KMS-11 (cell line): ENCODE data around the gene REXO1.
A peak's percentile ranks its signal among the peaks of the same experiment; 100 is the strongest.

Source experiments
- H2AFZ ChIP-seq: fragments of 200-600 bp; sonication (generic); 2 replicates; pipeline ENCODE4 v1.6.1; 2016; ENCODE audit warnings: antibody characterized with exemption, mixed run types, low read depth
- H3K27ac ChIP-seq: fragments of 200-600 bp; sonication (generic); 2 replicates; pipeline ENCODE4 v1.6.1; 2016; ENCODE audit warnings: mild to moderate bottlenecking, mixed run types
- H3K27me3 ChIP-seq: fragments of 200-600 bp; sonication (generic); 2 replicates; pipeline ENCODE4 v1.6.1; 2017; ENCODE audit warnings: mild to moderate bottlenecking, low read depth, mixed run types, moderate library complexity; ENCODE audit not compliant: insufficient read depth
- H3K36me3 ChIP-seq: fragments of 200-600 bp; sonication (generic); 2 replicates; pipeline ENCODE4 v1.6.1; 2017; ENCODE audit warnings: mild to moderate bottlenecking, mixed run types; ENCODE audit not compliant: insufficient read depth
- H3K4me1 ChIP-seq: fragments of 200-600 bp; sonication (generic); 2 replicates; pipeline ENCODE4 v1.6.1; 2016; ENCODE audit warnings: mild to moderate bottlenecking, low read depth, mixed run types; ENCODE audit not compliant: poor library complexity, severe bottlenecking
- H3K4me2 ChIP-seq: fragments of 200-600 bp; sonication (generic); 2 replicates; pipeline ENCODE4 v1.7.0; 2016; ENCODE audit warnings: mild to moderate bottlenecking, mixed run types
- H3K4me3 ChIP-seq: fragments of 200-600 bp; sonication (generic); IDR thresholded peaks from 2 replicates; pipeline ENCODE4 v1.6.1; 2017; ENCODE audit warnings: low read depth, low read length, mixed read lengths; ENCODE audit not compliant: insufficient read depth
- H3K79me2 ChIP-seq: fragments of 200-600 bp; sonication (generic); 2 replicates; pipeline ENCODE4 v1.6.1; 2016; ENCODE audit warnings: low read depth, mixed run types; ENCODE audit not compliant: insufficient read depth
- H3K9ac ChIP-seq: fragments of 200-600 bp; sonication (generic); 2 replicates; pipeline ENCODE4 v1.6.1; 2016; ENCODE audit warnings: mild to moderate bottlenecking, mixed run types
- H4K20me1 ChIP-seq: fragments of 200-600 bp; sonication (generic); 2 replicates; pipeline ENCODE4 v1.6.1; 2016; ENCODE audit warnings: mild to moderate bottlenecking, mixed run types; ENCODE audit not compliant: insufficient read depth
- TF ChIP-seq, protein P1 (sequence below): fragments of 200-600 bp; sonication (generic); conservative IDR thresholded peaks from 2 replicates; pipeline ENCODE4 v1.6.1; 2017; ENCODE audit warnings: low read depth, mild to moderate bottlenecking, antibody characterized with exemption, low read length, moderate library complexity, mixed read lengths

Gene REXO1

DNA sequence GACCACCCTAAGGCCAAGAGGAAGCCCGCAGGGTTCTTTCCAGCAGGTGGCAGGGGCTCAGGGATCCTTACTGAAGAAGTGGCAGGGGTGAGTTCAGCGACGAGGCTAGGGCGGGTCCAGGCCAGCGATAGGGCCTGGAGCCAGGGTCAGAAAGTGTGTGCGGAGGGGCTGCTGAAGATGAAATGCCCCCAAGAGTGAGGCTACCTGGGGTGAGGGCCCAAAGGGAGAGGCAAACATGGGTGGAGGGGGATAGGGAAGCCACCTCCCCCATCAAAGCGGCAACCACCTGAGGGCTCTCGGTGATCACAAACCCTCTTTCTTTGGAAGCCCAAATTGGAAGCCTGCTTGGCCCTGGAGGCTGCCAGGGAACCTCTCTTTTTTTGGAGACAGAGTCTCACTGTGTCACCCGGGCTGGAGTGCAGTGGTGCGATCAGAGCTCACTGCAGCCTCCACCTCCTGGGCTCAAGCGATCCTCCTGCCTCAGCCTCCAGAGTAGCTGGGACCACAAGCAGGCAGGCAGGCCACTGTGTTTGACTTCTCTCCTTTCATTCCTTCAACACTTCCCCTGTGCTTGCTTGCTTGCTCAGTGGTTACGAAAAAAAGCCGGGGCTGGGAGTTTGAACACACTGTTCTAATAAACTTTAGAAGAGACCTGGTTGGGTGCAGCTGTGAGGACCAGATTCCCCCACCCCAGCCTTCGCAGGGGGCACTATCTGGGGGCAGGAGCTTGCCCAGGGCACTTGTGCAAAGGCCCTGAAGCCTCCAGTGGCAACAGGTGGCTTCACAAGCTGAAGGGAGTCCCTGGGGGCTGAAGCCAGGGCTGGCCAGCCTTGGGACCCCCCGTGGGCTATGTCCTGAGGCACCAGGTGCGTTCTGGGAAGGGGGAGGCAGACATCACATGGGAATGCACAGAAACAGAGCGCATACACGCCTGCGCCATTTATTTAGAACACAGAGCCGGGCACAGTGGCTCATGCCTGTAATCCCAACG lies 34.8 kb downstream of the REXO1 start:
- no peak overlapping the region for H3K27ac ChIP-seq
- no peak overlapping the region for H3K4me3 ChIP-seq
- 0 out of 2 replicates have a peak overlapping the region, but pooled peaks have one; percentile 79 for H2AFZ ChIP-seq
- H3K79me2 ChIP-seq: no peaks in the 10 kb centered on the region
- no peak overlapping the region; the same call in 1 of the 2 replicates for H3K9ac ChIP-seq
- H3K4me2 ChIP-seq: peak overlapping the region; percentile 40; the same call in 1 of the 2 replicates
- no peaks in the 10 kb centered on the region for H3K36me3 ChIP-seq
- TF ChIP-seq, protein P1, sequence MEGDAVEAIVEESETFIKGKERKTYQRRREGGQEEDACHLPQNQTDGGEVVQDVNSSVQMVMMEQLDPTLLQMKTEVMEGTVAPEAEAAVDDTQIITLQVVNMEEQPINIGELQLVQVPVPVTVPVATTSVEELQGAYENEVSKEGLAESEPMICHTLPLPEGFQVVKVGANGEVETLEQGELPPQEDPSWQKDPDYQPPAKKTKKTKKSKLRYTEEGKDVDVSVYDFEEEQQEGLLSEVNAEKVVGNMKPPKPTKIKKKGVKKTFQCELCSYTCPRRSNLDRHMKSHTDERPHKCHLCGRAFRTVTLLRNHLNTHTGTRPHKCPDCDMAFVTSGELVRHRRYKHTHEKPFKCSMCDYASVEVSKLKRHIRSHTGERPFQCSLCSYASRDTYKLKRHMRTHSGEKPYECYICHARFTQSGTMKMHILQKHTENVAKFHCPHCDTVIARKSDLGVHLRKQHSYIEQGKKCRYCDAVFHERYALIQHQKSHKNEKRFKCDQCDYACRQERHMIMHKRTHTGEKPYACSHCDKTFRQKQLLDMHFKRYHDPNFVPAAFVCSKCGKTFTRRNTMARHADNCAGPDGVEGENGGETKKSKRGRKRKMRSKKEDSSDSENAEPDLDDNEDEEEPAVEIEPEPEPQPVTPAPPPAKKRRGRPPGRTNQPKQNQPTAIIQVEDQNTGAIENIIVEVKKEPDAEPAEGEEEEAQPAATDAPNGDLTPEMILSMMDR: peak; percentile 33; the same call in 1 of the 2 replicates
- peaks cover 7% of the 10 kb centered on the region for H3K4me1 ChIP-seq
- H3K27me3 ChIP-seq: peaks cover 11% of the 10 kb centered on the region; the same call in 1 of the 2 replicates
- H4K20me1 ChIP-seq: no peaks in the 10 kb centered on the region

DNA sequence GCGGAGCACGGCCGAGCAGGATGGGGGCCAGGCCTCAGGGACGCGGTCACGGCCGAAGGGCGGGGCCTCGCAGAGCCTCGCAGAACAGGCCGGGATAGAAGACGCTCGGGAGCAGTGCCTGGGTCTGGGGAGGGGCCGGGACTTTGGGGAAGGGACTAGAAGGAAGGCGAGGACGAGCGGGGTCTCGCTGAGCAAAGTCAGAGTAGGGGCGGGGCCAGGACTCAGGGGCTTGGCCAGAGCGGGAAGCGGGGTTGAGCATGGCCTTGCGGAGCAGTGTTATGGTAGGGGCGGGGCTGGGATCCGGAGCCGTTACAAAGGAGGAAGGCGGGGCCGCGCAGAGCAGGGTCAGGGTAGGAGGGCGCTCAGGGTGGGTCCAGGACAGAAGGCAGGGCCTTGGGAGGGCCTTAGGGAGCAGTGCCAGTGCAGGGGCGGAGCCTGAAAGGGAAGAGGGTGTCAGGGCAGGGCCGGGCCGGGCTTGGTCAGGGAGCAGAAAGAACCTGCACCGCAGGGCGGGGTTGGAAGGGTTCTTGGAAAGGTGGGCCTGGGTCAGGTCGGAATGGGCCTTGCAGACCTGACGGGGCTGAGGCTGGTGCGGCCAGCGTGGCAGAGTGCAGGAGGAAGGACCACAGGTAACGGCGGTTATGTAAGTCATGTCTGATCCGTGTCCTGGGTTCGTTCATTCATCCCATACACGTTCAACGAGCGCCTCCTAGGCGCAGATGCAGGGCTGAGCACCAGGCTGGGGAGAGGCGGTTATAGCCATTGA lies 35.7 kb downstream of the REXO1 start:
- no peak overlapping the region for H3K4me3 ChIP-seq
- H3K27ac ChIP-seq: no peak overlapping the region
- no peaks in the 10 kb centered on the region for H4K20me1 ChIP-seq
- no peaks in the 10 kb centered on the region for H3K36me3 ChIP-seq
- H3K79me2 ChIP-seq: no peaks in the 10 kb centered on the region
- H3K9ac ChIP-seq: no peak overlapping the region; the same call in 1 of the 2 replicates
- peaks cover 13% of the 10 kb centered on the region; the same call in 1 of the 2 replicates for H3K27me3 ChIP-seq
- TF ChIP-seq, protein P1: peak; percentile 79
- peak overlapping the region; percentile 40; the same call in 1 of the 2 replicates for H3K4me2 ChIP-seq
- peak overlapping the region; percentile 79 for H2AFZ ChIP-seq
- peaks cover 7% of the 10 kb centered on the region for H3K4me1 ChIP-seq

- no peak within 1 kb of the TSS for H3K27ac ChIP-seq
- H4K20me1 ChIP-seq: no peaks in the 10 kb centered on the region
- H2AFZ ChIP-seq: peak within 1 kb of the TSS; percentile 79
Observed at GRCh38 chr19:1811942-1812425, 36.3 kb downstream of the REXO1 start, which contains the start of gene ATP8B3. TSS of gene ATP8B3 (minus strand) at chr19:1812276. CDS start at chr19:1811736, 540 bp downstream.

More at GRCh38 chr19:1811942-1812425, 36.3 kb downstream of the REXO1 start, which contains the start of gene ATP8B3:
- Histone ChIP-seq H3K4me2 (peak within 1 kb of the TSS; percentile 73), H3K79me2 (no peaks in the 10 kb centered on the region), H3K36me3 (no peaks in the 10 kb centered on the region), H3K27me3 (peaks cover 18% of the 10 kb centered on the region; the same call in 1 of the 2 replicates), H3K4me1 (peaks cover 7% of the 10 kb centered on the region), H3K4me3 (no peak within 1 kb of the TSS), H3K9ac (no peak within 1 kb of the TSS; the same call in 1 of the 2 replicates)
- TF ChIP-seq, protein P1: no peak
